WTC11 (cell line): ENCODE data around the gene C1orf159. TPM values are rescaled to one million over a fixed set of nuclear protein-coding genes. Genes with fewer than 3 reads are reported as not detected.

Experiments
- ATAC-seq: fragments of 200-7000 bp; cut with Tn5 transposase; 2 replicates; pipeline ENCODE4 v1.10.0; 2021; ENCODE audit warnings: mild to moderate bottlenecking, moderate library complexity
- CTCF ChIA-PET: fragments of 300-600 bp; sonication (Branson Sonifier 250); formaldehyde crosslinking; loops from one replicate; lab custom pipeline; 2021; ENCODE audit warnings: antibody characterized with exemption; lab: Charles Lee
- POLR2A ChIA-PET: fragments of 350-600 bp; sonication (Branson Sonifier 250); formaldehyde crosslinking; loops from one replicate; lab custom pipeline; 2021; ENCODE audit warnings: antibody characterized with exemption; lab: Charles Lee
- DNase-seq: peaks from one replicate; pipeline ENCODE4 v3.0.0; 2021; ENCODE audit warnings: low spot score
- H3K27ac Mint-ChIP-seq: 2 replicates; pipeline ENCODE4 v1.8.0; 2021; ENCODE audit warnings: mixed read lengths
- H3K27me3 Mint-ChIP-seq: 2 replicates; pipeline ENCODE4 v1.8.0; 2021; ENCODE audit warnings: low read depth, mild to moderate bottlenecking, moderate library complexity, mixed read lengths
- H3K36me3 Mint-ChIP-seq: 2 replicates; pipeline ENCODE4 v1.8.0; 2021; ENCODE audit warnings: mixed read lengths
- H3K4me1 Mint-ChIP-seq: 2 replicates; pipeline ENCODE4 v1.8.0; 2022; ENCODE audit warnings: mixed read lengths
- H3K4me3 Mint-ChIP-seq: 2 replicates; pipeline ENCODE4 v1.8.0; 2021; ENCODE audit warnings: mild to moderate bottlenecking, moderate library complexity, mixed read lengths
- H3K9me3 Mint-ChIP-seq: 2 replicates; pipeline ENCODE4 v1.8.0; 2021; ENCODE audit warnings: mixed read lengths
- ATF2 ChIP-seq: sonication (generic); formaldehyde crosslinking; IDR thresholded peaks from 2 replicates; pipeline ENCODE4 v1.8.1; 2022; ENCODE audit warnings: low read depth, missing genetic modification reagents, borderline replicate concordance
- CREB1 ChIP-seq: sonication (generic); formaldehyde crosslinking; IDR thresholded peaks from 2 replicates; pipeline ENCODE4 v1.8.0; 2023; ENCODE audit warnings: mild to moderate bottlenecking, missing genetic modification reagents
- FOXP1 ChIP-seq: sonication (generic); formaldehyde crosslinking; IDR thresholded peaks from 2 replicates; pipeline ENCODE4 v1.8.0; 2022; ENCODE audit warnings: missing genetic modification reagents, mild to moderate bottlenecking, moderate library complexity, borderline replicate concordance
- HMGA2 ChIP-seq: fragments of 250-450 bp; sonication (Bioruptor Pico); IDR thresholded peaks from 2 replicates; pipeline ENCODE4 v1.4.0; 2021; ENCODE audit warnings: mild to moderate bottlenecking, moderate library complexity
- JAZF1 ChIP-seq: fragments of 250-450 bp; sonication (Bioruptor Pico); IDR thresholded peaks from 2 replicates; pipeline ENCODE4 v1.9.0; 2021; ENCODE audit warnings: moderate library complexity, mild to moderate bottlenecking, inconsistent platforms
- NFATC4 ChIP-seq: fragments of 250-450 bp; sonication (Bioruptor Pico); IDR thresholded peaks from 2 replicates; pipeline ENCODE4 v1.9.0; 2021; ENCODE audit warnings: mild to moderate bottlenecking
- NFE2L1 ChIP-seq: sonication (generic); formaldehyde crosslinking; IDR thresholded peaks from 2 replicates; pipeline ENCODE4 v1.8.1; 2023; ENCODE audit warnings: missing genetic modification reagents
- NFYB ChIP-seq: sonication (generic); formaldehyde crosslinking; conservative IDR thresholded peaks from 2 replicates; pipeline ENCODE4 v1.8.0; 2022; ENCODE audit warnings: low read depth, missing genetic modification reagents
- PRRX2 ChIP-seq: fragments of 250-450 bp; sonication (Bioruptor Pico); IDR thresholded peaks from 2 replicates; pipeline ENCODE4 v1.8.0; 2021; ENCODE audit warnings: mild to moderate bottlenecking
- SMAD4 ChIP-seq: sonication (generic); formaldehyde crosslinking; IDR thresholded peaks from 2 replicates; pipeline ENCODE4 v1.8.0; 2022; ENCODE audit warnings: mild to moderate bottlenecking, missing genetic modification reagents
- TP53 ChIP-seq: sonication (generic); formaldehyde crosslinking; IDR thresholded peaks from 2 replicates; pipeline ENCODE4 v1.8.1; 2023; ENCODE audit warnings: mild to moderate bottlenecking, missing genetic modification reagents
- ZBTB21 ChIP-seq: sonication (generic); formaldehyde crosslinking; IDR thresholded peaks from 2 replicates; pipeline ENCODE4 v1.8.1; 2023; ENCODE audit warnings: mild to moderate bottlenecking, missing genetic modification reagents, borderline replicate concordance
- ZMAT4 ChIP-seq: fragments of 250-450 bp; sonication (Bioruptor Pico); IDR thresholded peaks from 2 replicates; pipeline ENCODE4 v1.9.0; 2021; ENCODE audit warnings: mild to moderate bottlenecking
- ZNF121 ChIP-seq: sonication (generic); formaldehyde crosslinking; IDR thresholded peaks from 2 replicates; pipeline ENCODE4 v1.8.0; 2023; ENCODE audit warnings: missing genetic modification reagents
- ZNF138 ChIP-seq: sonication (generic); formaldehyde crosslinking; conservative IDR thresholded peaks from 2 replicates; pipeline ENCODE4 v1.8.1; 2022; ENCODE audit warnings: mild to moderate bottlenecking, moderate library complexity, missing genetic modification reagents
- ZNF219 ChIP-seq: sonication (generic); formaldehyde crosslinking; IDR thresholded peaks from 2 replicates; pipeline ENCODE4 v1.8.0; 2023; ENCODE audit warnings: missing genetic modification reagents, mild to moderate bottlenecking, borderline replicate concordance
- ZNF232 ChIP-seq: sonication (generic); formaldehyde crosslinking; IDR thresholded peaks from 2 replicates; pipeline ENCODE4 v1.8.0; 2022; ENCODE audit warnings: mild to moderate bottlenecking, missing genetic modification reagents
- ZNF532 ChIP-seq: fragments of 250-450 bp; sonication (Bioruptor Pico); IDR thresholded peaks from 2 replicates; pipeline ENCODE4 v1.9.0; 2021; ENCODE audit warnings: mild to moderate bottlenecking, borderline replicate concordance
- total RNA-seq: library from RNA; stranded (reverse); gene quantifications from 3 replicates; pipeline ENCODE4 v1.2.3, GENCODE V29; 2021
- TF ChIP-seq, protein P1 (sequence below): fragments of 250-450 bp; sonication (Bioruptor Pico); IDR thresholded peaks from 2 replicates; pipeline ENCODE4 v1.8.0; 2021; ENCODE audit warnings: mild to moderate bottlenecking

C1orf159 gene
- total RNA-seq, 1 experiment from 2014 or later, result 17.8 TPM

GRCh38 chr1:1082776-1083415, 33.0 kb downstream of the C1orf159 start:
- no peaks in the 10 kb centered on the region for H3K4me1 Mint-ChIP-seq
- TF ChIP-seq NFYB (CRISPR knock-in tag) (no peak), PRRX2 (CRISPR knock-in tag) (no peak), CREB1 (CRISPR knock-in tag) (no peak), FOXP1 (CRISPR knock-in tag) (no peak), ZNF138 (no peak), NFE2L1 (CRISPR knock-in tag) (no peak), NFATC4 (CRISPR knock-in tag) (no peak), ZNF232 (CRISPR knock-in tag) (no peak), ZNF219 (CRISPR knock-in tag) (no peak)
- peak overlapping the region; percentile 38; the same call in 1 of the 2 replicates for H3K27ac Mint-ChIP-seq
- H3K4me3 Mint-ChIP-seq, result no peak overlapping the region
- no peaks in the 10 kb centered on the region for H3K9me3 Mint-ChIP-seq
- ChIA-PET POLR2A (no interaction called here), CTCF (no interaction called here)
- DNase-seq (no peak), ATAC-seq (no peak)
- H3K27me3 Mint-ChIP-seq, result no peaks in the 10 kb centered on the region
- no peaks in the 10 kb centered on the region for H3K36me3 Mint-ChIP-seq

- TF ChIP-seq ZMAT4 (CRISPR knock-in tag) (no peak), ZNF219 (CRISPR knock-in tag) (no peak), ZNF121 (CRISPR knock-in tag) (no peak), TP53 (CRISPR knock-in tag) (no peak), JAZF1 (CRISPR knock-in tag) (no peak), ZNF138 (no peak), ATF2 (CRISPR knock-in tag) (no peak), SMAD4 (CRISPR knock-in tag) (no peak), FOXP1 (CRISPR knock-in tag) (no peak), ZNF532 (no peak), HMGA2 (CRISPR knock-in tag) (no peak), ZBTB21 (no peak)
- TF ChIP-seq, protein P1, sequence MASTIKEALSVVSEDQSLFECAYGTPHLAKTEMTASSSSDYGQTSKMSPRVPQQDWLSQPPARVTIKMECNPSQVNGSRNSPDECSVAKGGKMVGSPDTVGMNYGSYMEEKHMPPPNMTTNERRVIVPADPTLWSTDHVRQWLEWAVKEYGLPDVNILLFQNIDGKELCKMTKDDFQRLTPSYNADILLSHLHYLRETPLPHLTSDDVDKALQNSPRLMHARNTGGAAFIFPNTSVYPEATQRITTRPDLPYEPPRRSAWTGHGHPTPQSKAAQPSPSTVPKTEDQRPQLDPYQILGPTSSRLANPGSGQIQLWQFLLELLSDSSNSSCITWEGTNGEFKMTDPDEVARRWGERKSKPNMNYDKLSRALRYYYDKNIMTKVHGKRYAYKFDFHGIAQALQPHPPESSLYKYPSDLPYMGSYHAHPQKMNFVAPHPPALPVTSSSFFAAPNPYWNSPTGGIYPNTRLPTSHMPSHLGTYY, result no peak
- H3K36me3 Mint-ChIP-seq, result no peaks in the 10 kb centered on the region
- ATAC-seq, result no peak
- ChIA-PET CTCF (no interaction called here), POLR2A (no interaction called here)
- no peak for DNase-seq
- H3K27me3 Mint-ChIP-seq, result no peaks in the 10 kb centered on the region
- H3K4me3 Mint-ChIP-seq, result no peak overlapping the region
- no peak overlapping the region for H3K27ac Mint-ChIP-seq
- no peaks in the 10 kb centered on the region for H3K9me3 Mint-ChIP-seq
- H3K4me1 Mint-ChIP-seq, result no peaks in the 10 kb centered on the region
These were observed 33.6 kb downstream of the C1orf159 start for GRCh38 chr1:1082239-1082775.
